Natural killer cell (primary cell): ENCODE data around the gene GPR78. TPM values are rescaled to one million over a fixed set of nuclear protein-coding genes. Genes with fewer than 3 reads are reported as not detected.

Experiments
- ATAC-seq, 3 donors: fragments of 150-1000 bp in 2 of 3; fragments of 200-7000 bp in 1 of 3; cut with Tn5 transposase; 1 replicate in 1 of 3; 2 replicates in 2 of 3; pipeline ENCODE4 v1.10.0; 2021; ENCODE audit warnings: mild to moderate bottlenecking in 2 of 3, moderate library complexity in 2 of 3
- DNase-seq, 2 donors: peaks; one replicate each; pipeline versions ENCODE4 v3.0.0 to v3.0.0-alpha.2; 2013 to 2021; ENCODE audit warnings: mixed read lengths in 1 of 2
- H3K27ac ChIP-seq: one replicate; pipeline ENCODE4 v1.5.1; 2013; ENCODE audit warnings: mild to moderate bottlenecking, low read length
- H3K27me3 ChIP-seq: one replicate; pipeline ENCODE4 v1.6.1; 2013; ENCODE audit warnings: low read length; ENCODE audit not compliant: control insufficient read depth, insufficient read depth
- H3K36me3 ChIP-seq: one replicate; pipeline ENCODE4 v1.6.1; 2013; ENCODE audit warnings: low read length; ENCODE audit not compliant: control insufficient read depth, insufficient read depth
- H3K4me1 ChIP-seq: one replicate; pipeline ENCODE4 v1.6.1; 2013; ENCODE audit warnings: low read length; ENCODE audit not compliant: control insufficient read depth, insufficient read depth
- H3K4me3 ChIP-seq: one replicate; pipeline ENCODE4 v1.5.1; 2013; ENCODE audit warnings: low read length
- H3K9me3 ChIP-seq: one replicate; pipeline ENCODE4 v1.6.1; 2013; ENCODE audit warnings: low read length; ENCODE audit not compliant: control insufficient read depth, insufficient read depth
- H3K27ac Mint-ChIP-seq, 2 donors: one replicate each; pipeline ENCODE4 v1.8.0; 2022; ENCODE audit warnings: mild to moderate bottlenecking in 2 of 2, mixed read lengths in 2 of 2, moderate library complexity in 1 of 2
- H3K27me3 Mint-ChIP-seq, 2 donors: one replicate each; pipeline ENCODE4 v1.8.0; 2022; ENCODE audit warnings: low read depth in 2 of 2, mixed read lengths in 2 of 2
- H3K36me3 Mint-ChIP-seq: one replicate; pipeline ENCODE4 v1.8.0; 2022; ENCODE audit warnings: mixed read lengths
- H3K4me1 Mint-ChIP-seq, 2 donors: one replicate each; pipeline ENCODE4 v1.8.0; 2022; ENCODE audit warnings: mixed read lengths in 2 of 2
- H3K4me3 Mint-ChIP-seq: one replicate; pipeline ENCODE4 v1.8.0; 2022; ENCODE audit warnings: mild to moderate bottlenecking, moderate library complexity, mixed read lengths
- H3K9me3 Mint-ChIP-seq, 2 donors: one replicate each; pipeline ENCODE4 v1.8.0; 2022; ENCODE audit warnings: mixed read lengths in 2 of 2
- CTCF ChIP-seq: fragments of 200-600 bp; IDR thresholded peaks from one replicate; pipeline ENCODE4 v1.8.0; 2022; ENCODE audit warnings: antibody characterized with exemption
- WGBS: methylation state at CpG from one replicate; pipeline ENCODE4 v1.1.7; 2013; ENCODE audit warnings: missing lambda C conversion rate; ENCODE audit not compliant: insufficient coverage; 5-methylcytosine and 5-hydroxymethylcytosine counted together
- intact Hi-C: fragments of 100-400 bp; cut with micrococcal nuclease; formaldehyde crosslinking; loops from one replicate; pipeline ENCODE4 v1.14.2; 2022
- total RNA-seq, 4 donors: library from RNA; stranded (reverse); fragments of 120-200 nt in 1 of 4; gene quantifications; one replicate each; pipeline versions ENCODE4 v1.2.3 to v1.2.4, GENCODE V29; 2013 to 2022

The GPR78 gene
- total RNA-seq, 3 donors from 2014 or later (not counting 1 experiment from before 2014, with no cell fraction given): not detected

- no peaks in the 10 kb centered on the region for H3K9me3 ChIP-seq
- DNase-seq (no peak), ATAC-seq (no peak)
- no peak overlapping the region for H3K4me3 ChIP-seq
- intact Hi-C loops: no loop called here
- peaks cover 0 to 8% of the 10 kb centered on the region in 2 donors for H3K4me1 Mint-ChIP-seq
- H3K27me3 Mint-ChIP-seq: no peaks in the 10 kb centered on the region
- no peak overlapping the region for H3K4me3 Mint-ChIP-seq
- no peak overlapping the region for H3K27ac ChIP-seq
- TF ChIP-seq CTCF: no peak
- H3K36me3 ChIP-seq: no peaks in the 10 kb centered on the region
- WGBS: 78% methylated on average over 8 of the region's 8 CpGs
- no peak overlapping the region for H3K27ac Mint-ChIP-seq
- H3K9me3 Mint-ChIP-seq: no peaks in the 10 kb centered on the region
- H3K4me1 ChIP-seq: no peaks in the 10 kb centered on the region
- no peaks in the 10 kb centered on the region for H3K27me3 ChIP-seq
- no peaks in the 10 kb centered on the region for H3K36me3 Mint-ChIP-seq
Observed at GRCh38 chr4:8610858-8611616, 30.8 kb downstream of the GPR78 start.

GRCh38 chr4:8612646-8613045 lies 32.5 kb downstream of the GPR78 start:
- no peak overlapping the region for H3K27ac Mint-ChIP-seq
- Histone ChIP-seq H3K36me3 (no peaks in the 10 kb centered on the region), H3K27me3 (no peaks in the 10 kb centered on the region), H3K27ac (no peak overlapping the region), H3K9me3 (no peaks in the 10 kb centered on the region), H3K4me1 (no peaks in the 10 kb centered on the region), H3K4me3 (no peak overlapping the region)
- 88% methylated on average over 8 of the region's 8 CpGs for WGBS
- no peaks in the 10 kb centered on the region for H3K9me3 Mint-ChIP-seq
- no peaks in the 10 kb centered on the region for H3K27me3 Mint-ChIP-seq
- no peaks in the 10 kb centered on the region for H3K36me3 Mint-ChIP-seq
- ATAC-seq (no peak), DNase-seq (no peak)
- H3K4me1 Mint-ChIP-seq: peaks cover 0 to 8% of the 10 kb centered on the region in 2 donors
- intact Hi-C loops: no loop called here
- no peak overlapping the region for H3K4me3 Mint-ChIP-seq
- TF ChIP-seq CTCF: no peak

- no peak overlapping the region for H3K4me3 ChIP-seq
- no peak overlapping the region for H3K27ac ChIP-seq
- Mint-ChIP-seq H3K36me3 (no peaks in the 10 kb centered on the region), H3K27ac (no peak overlapping the region), H3K4me3 (no peak overlapping the region), H3K9me3 (no peaks in the 10 kb centered on the region), H3K27me3 (no peaks in the 10 kb centered on the region), H3K4me1 (peaks cover 0 to 8% of the 10 kb centered on the region in 2 donors)
- 91% methylated on average over 35 of the region's 35 CpGs for WGBS
- no peaks in the 10 kb centered on the region for H3K27me3 ChIP-seq
- H3K9me3 ChIP-seq: no peaks in the 10 kb centered on the region
- intact Hi-C loops: no loop called here
- DNase-seq: no peak
- no peaks in the 10 kb centered on the region for H3K36me3 ChIP-seq
- H3K4me1 ChIP-seq: no peaks in the 10 kb centered on the region
- no peak for TF ChIP-seq CTCF
- no peak for ATAC-seq
Observed at GRCh38 chr4:8613421-8614364, 33.5 kb downstream of the GPR78 start.
